ENCODE data around the gene HLA-DPB1.

GRCh38 chr6:33128318-33128717 lies 52.5 kb downstream of the HLA-DPB1 start:
- TF ChIP-seq FOXA1 (IDR thresholded peaks at IDR 0.05): no peak
- no peak for TF ChIP-seq PKNOX1 (IDR thresholded peaks at IDR 0.05)

Data from HEK293T (cell line).